MM.1S (cell line): Measurements from ENCODE around the gene TRIM54.

Source experiments
- DNase-seq: peaks from one replicate; pipeline ENCODE4 v3.0.0-alpha.2; 2015
- H2AFZ ChIP-seq: fragments of 300-600 bp; sonication (generic); 2 replicates; pipeline ENCODE4 v1.6.0; 2016; ENCODE audit warnings: antibody characterized with exemption, low read length
- H3F3A ChIP-seq: fragments of 300-600 bp; sonication (generic); 2 replicates; pipeline ENCODE4 v1.6.1; 2016; ENCODE audit warnings: mild to moderate bottlenecking, antibody characterized with exemption, low read length, moderate library complexity, mixed read lengths; ENCODE audit not compliant: insufficient read depth
- H3K27ac ChIP-seq: fragments of 300-600 bp; sonication (generic); 2 replicates; pipeline ENCODE4 v1.5.1; 2016; ENCODE audit warnings: mild to moderate bottlenecking, low read length
- H3K27me3 ChIP-seq: fragments of 300-600 bp; sonication (generic); replicated peaks from 2 replicates; pipeline ENCODE4 v1.6.0; 2016; ENCODE audit warnings: low read length; ENCODE audit not compliant: insufficient read depth
- H3K36me3 ChIP-seq: fragments of 300-600 bp; sonication (generic); replicated peaks from 2 replicates; pipeline ENCODE4 v1.6.1; 2016; ENCODE audit warnings: mild to moderate bottlenecking, low read length, mixed read lengths; ENCODE audit not compliant: insufficient read depth
- H3K4me1 ChIP-seq: fragments of 300-600 bp; sonication (generic); 2 replicates; pipeline ENCODE4 v1.6.1; 2016; ENCODE audit warnings: low read length, mixed read lengths
- H3K4me2 ChIP-seq: fragments of 300-600 bp; sonication (generic); 2 replicates; pipeline ENCODE4 v1.6.0; 2016; ENCODE audit warnings: low read depth, low read length
- H3K4me3 ChIP-seq: fragments of 300-600 bp; sonication (generic); 2 replicates; pipeline ENCODE4 v1.5.1; 2016; ENCODE audit warnings: low read length, mixed read lengths
- H3K79me2 ChIP-seq: fragments of 300-600 bp; sonication (generic); 2 replicates; pipeline ENCODE4 v1.6.1; 2016; ENCODE audit warnings: mixed run types, low read length, mixed read lengths
- H3K9ac ChIP-seq: fragments of 300-600 bp; sonication (generic); 2 replicates; pipeline ENCODE4 v1.6.1; 2016; ENCODE audit warnings: low read length, mixed read lengths
- H3K9me2 ChIP-seq: fragments of 300-600 bp; sonication (generic); replicated peaks from 2 replicates; pipeline ENCODE4 v1.6.1; 2016; ENCODE audit warnings: mild to moderate bottlenecking, low read length, mixed read lengths; ENCODE audit not compliant: insufficient read depth
- H3K9me3 ChIP-seq: fragments of 300-600 bp; sonication (generic); replicated peaks from 2 replicates; pipeline ENCODE4 v1.6.1; 2016; ENCODE audit warnings: mild to moderate bottlenecking, low read length, mixed read lengths; ENCODE audit not compliant: insufficient read depth
- H4K20me1 ChIP-seq: fragments of 300-600 bp; sonication (generic); 2 replicates; pipeline ENCODE4 v1.6.1; 2016; ENCODE audit warnings: mild to moderate bottlenecking, low read length, moderate library complexity, mixed read lengths; ENCODE audit not compliant: insufficient read depth
- CTCF ChIP-seq: fragments of 300-600 bp; sonication (generic); IDR thresholded peaks from 2 replicates; pipeline ENCODE4 v1.5.1; 2016; ENCODE audit warnings: antibody characterized with exemption, low read length, mixed read lengths
- EZH2 ChIP-seq: fragments of 300-600 bp; sonication (generic); optimal IDR thresholded peaks from 2 replicates; pipeline ENCODE3; 2017; ENCODE audit warnings: low read depth, mild to moderate bottlenecking, antibody characterized with exemption, low read length, mixed read lengths
- EZH2phosphoT487 ChIP-seq: fragments of 300-600 bp; sonication (generic); IDR thresholded peaks from 2 replicates; pipeline ENCODE4 v1.6.1; 2018; ENCODE audit warnings: antibody characterized with exemption, low read length

Gene TRIM54

GRCh38 chr2:27275211-27276150 lies 6.7 kb upstream of the TRIM54 start, which contains the start of gene DNAJC5G:
Gene DNAJC5G (plus strand): TSS chr2:27275433. CDS start chr2:27276729, 1,296 bp downstream.
- no peak within 1 kb of the TSS for H3K27ac ChIP-seq
- H4K20me1 ChIP-seq = no peaks in the 10 kb centered on the region
- H3K9ac ChIP-seq = no peak within 1 kb of the TSS
- H3K9me3 ChIP-seq = no peaks in the 10 kb centered on the region
- H3K36me3 ChIP-seq = no peaks in the 10 kb centered on the region
- no peak for DNase-seq
- no peak within 1 kb of the TSS for H2AFZ ChIP-seq
- H3K27me3 ChIP-seq = no peaks in the 10 kb centered on the region
- no peaks in the 10 kb centered on the region for H3K79me2 ChIP-seq
- no peak within 1 kb of the TSS for H3K4me3 ChIP-seq
- H3K9me2 ChIP-seq = no peaks in the 10 kb centered on the region
- H3F3A ChIP-seq = no peaks in the 10 kb centered on the region
- H3K4me2 ChIP-seq = no peak within 1 kb of the TSS
- H3K4me1 ChIP-seq = no peaks in the 10 kb centered on the region
- TF ChIP-seq EZH2phosphoT487 (no peak), CTCF (no peak), EZH2 (no peak)

GRCh38 chr2:27278010-27278409 lies 4.2 kb upstream of the TRIM54 start:
- Histone ChIP-seq H3F3A (no peaks in the 10 kb centered on the region), H3K9me3 (no peaks in the 10 kb centered on the region), H2AFZ (no peak overlapping the region), H4K20me1 (no peaks in the 10 kb centered on the region), H3K4me3 (no peak overlapping the region), H3K27me3 (no peaks in the 10 kb centered on the region), H3K27ac (no peak overlapping the region), H3K4me1 (no peaks in the 10 kb centered on the region), H3K4me2 (no peak overlapping the region), H3K9ac (no peak overlapping the region), H3K9me2 (no peaks in the 10 kb centered on the region), H3K79me2 (no peaks in the 10 kb centered on the region), H3K36me3 (no peaks in the 10 kb centered on the region)
- TF ChIP-seq EZH2 (no peak), CTCF (no peak), EZH2phosphoT487 (no peak)
- no peak for DNase-seq

- H3K36me3 ChIP-seq = no peaks in the 10 kb centered on the region
- H3K4me1 ChIP-seq = no peaks in the 10 kb centered on the region
- H2AFZ ChIP-seq = no peak overlapping the region
- no peak overlapping the region for H3K9ac ChIP-seq
- no peaks in the 10 kb centered on the region for H3K79me2 ChIP-seq
- H3K9me2 ChIP-seq = no peaks in the 10 kb centered on the region
- no peak overlapping the region for H3K4me3 ChIP-seq
- no peaks in the 10 kb centered on the region for H3F3A ChIP-seq
- H3K9me3 ChIP-seq = no peaks in the 10 kb centered on the region
- no peak for DNase-seq
- no peak overlapping the region for H3K4me2 ChIP-seq
- TF ChIP-seq EZH2 (no peak), EZH2phosphoT487 (no peak), CTCF (no peak)
- H3K27me3 ChIP-seq = no peaks in the 10 kb centered on the region
- H3K27ac ChIP-seq = no peak overlapping the region
- no peaks in the 10 kb centered on the region for H4K20me1 ChIP-seq
These were observed 1.4 kb upstream of the TRIM54 start for GRCh38 chr2:27280826-27281225.
